ENCODE results near the gene MTMR10. TPM values are rescaled to one million over a fixed set of nuclear protein-coding genes. Genes with fewer than 3 reads are reported as not detected.

Gene MTMR10
- total RNA-seq, 1 donor from 2014 or later, result 28.1 TPM

- no peak for DNase-seq
Measured at GRCh38 chr15:31012455-31012854, 21.0 kb upstream of the MTMR10 start.

- DNase-seq, result no peak
Measured at GRCh38 chr15:31010036-31010435, 18.6 kb upstream of the MTMR10 start.

- DNase-seq, result no peak
Measured at GRCh38 chr15:31005660-31006059, 14.2 kb upstream of the MTMR10 start.

- no peak for DNase-seq
Measured at GRCh38 chr15:31004220-31004733, 12.8 kb upstream of the MTMR10 start.

- no peak for DNase-seq
Measured at GRCh38 chr15:31001702-31002101, 10.3 kb upstream of the MTMR10 start.

GRCh38 chr15:30999729-31000128 is 8.3 kb upstream of the MTMR10 start:
- no peak for DNase-seq

GRCh38 chr15:30997270-30997669 is 5.8 kb upstream of the MTMR10 start:
- no peak for DNase-seq

- peak; percentile 13 for DNase-seq
Measured at GRCh38 chr15:30992249-30992864, 929 bp upstream of the MTMR10 start.

GRCh38 chr15:30990446-30991254 is 778 bp downstream of the MTMR10 start:
- peak; percentile 50 for DNase-seq

- peak; percentile 9 for DNase-seq
Measured at GRCh38 chr15:30990036-30990435, 1.4 kb downstream of the MTMR10 start.

- DNase-seq, result no peak
Measured at GRCh38 chr15:30985081-30985531, 6.3 kb downstream of the MTMR10 start.

- DNase-seq, result no peak
Measured at GRCh38 chr15:30984542-30984941, 6.9 kb downstream of the MTMR10 start.

GRCh38 chr15:30984118-30984517 is 7.3 kb downstream of the MTMR10 start:
- DNase-seq, result no peak

- DNase-seq, result no peak
Measured at GRCh38 chr15:30979457-30979856, 12.0 kb downstream of the MTMR10 start.

GRCh38 chr15:30978328-30978727 is 13.1 kb downstream of the MTMR10 start:
- DNase-seq, result no peak

GRCh38 chr15:30974112-30974511 is 17.3 kb downstream of the MTMR10 start:
- DNase-seq, result no peak

GRCh38 chr15:30973379-30973778 is 18.0 kb downstream of the MTMR10 start:
- DNase-seq, result no peak

- DNase-seq, result no peak
Measured at GRCh38 chr15:30969724-30970123, 21.7 kb downstream of the MTMR10 start.

- DNase-seq, result no peak
Measured at GRCh38 chr15:30963681-30964080, 27.7 kb downstream of the MTMR10 start.

GRCh38 chr15:30962659-30963058 is 28.8 kb downstream of the MTMR10 start:
- DNase-seq, result no peak

- DNase-seq, result no peak
Measured at GRCh38 chr15:30962079-30962478, 29.3 kb downstream of the MTMR10 start.

GRCh38 chr15:30958219-30958618 is 33.2 kb downstream of the MTMR10 start:
- no peak for DNase-seq

All from skin of body (tissue), 2 donors.